GM10266 (cell line): ENCODE results near the gene TTC28.
"Not testable (repeated sequence)": the region's sequence is repeated elsewhere in the genome, so short reads cannot be mapped to it uniquely, and the experiment has no call there.

Experiments
- DNase-seq: peaks from one replicate; pipeline ENCODE4 v3.0.0; 2012; ENCODE audit errors: extremely low spot score
- CTCF ChIP-seq: IDR thresholded peaks from 2 replicates; pipeline ENCODE4 v1.5.1; 2012; ENCODE audit warnings: mild to moderate bottlenecking, low read depth; ENCODE audit not compliant: control insufficient read depth, insufficient read depth; ENCODE audit errors: missing control alignments

The TTC28 gene

GRCh38 chr22:28203286-28203685 lies 476.4 kb downstream of the TTC28 start:
- TF ChIP-seq CTCF, result no peak
- no peak for DNase-seq

- TF ChIP-seq CTCF, result no peak
- DNase-seq, result no peak
Measured at GRCh38 chr22:28198692-28199091, 480.9 kb downstream of the TTC28 start.

GRCh38 chr22:28191571-28191970 lies 488.1 kb downstream of the TTC28 start:
- DNase-seq, result not testable (repeated sequence)

GRCh38 chr22:28188178-28188879 lies 491.3 kb downstream of the TTC28 start:
- DNase-seq, result no peak

GRCh38 chr22:28187612-28188011 lies 492.0 kb downstream of the TTC28 start:
- DNase-seq, result no peak
- no peak for TF ChIP-seq CTCF

More at GRCh38 chr22:28188178-28188879, 491.3 kb downstream of the TTC28 start:
- TF ChIP-seq CTCF, result no peak

- no peak for DNase-seq
- TF ChIP-seq CTCF, result no peak
Measured at GRCh38 chr22:28186641-28187040, 493.0 kb downstream of the TTC28 start.

- DNase-seq, result no peak
- TF ChIP-seq CTCF, result no peak
Measured at GRCh38 chr22:28185130-28185529, 494.5 kb downstream of the TTC28 start.

GRCh38 chr22:28183078-28183860 lies 496.4 kb downstream of the TTC28 start:
- DNase-seq, result no peak
- TF ChIP-seq CTCF, result no peak
